Vagina (tissue), 2 donors: Measurements from ENCODE around the gene LRRC74B. TPM values are rescaled to one million over a fixed set of nuclear protein-coding genes. Genes with fewer than 3 reads are reported as not detected.
"Not testable (repeated sequence)": the region's sequence is repeated elsewhere in the genome, so short reads cannot be mapped to it uniquely, and the experiment has no call there.

ENCODE experiments used
- DNase-seq, 2 donors: peaks; one replicate each; pipeline ENCODE4 v3.0.0-alpha.2; 2017; ENCODE audit errors: extremely low spot score in 2 of 2
- H3K27ac ChIP-seq: fragments of 200-600 bp; sonication (generic); one replicate; pipeline ENCODE4 v1.5.1; 2019
- H3K27me3 ChIP-seq: fragments of 200-600 bp; sonication (generic); one replicate; pipeline ENCODE4 v1.5.1; 2019
- H3K36me3 ChIP-seq, 2 donors: fragments of 200-600 bp; sonication (generic); one replicate each; pipeline ENCODE4 v1.5.1; 2017 to 2019
- H3K4me1 ChIP-seq: fragments of 200-600 bp; sonication (generic); one replicate; pipeline ENCODE4 v1.5.1; 2019
- H3K4me3 ChIP-seq, 2 donors: fragments of 200-600 bp; sonication (generic); 1 replicate in 1 of 2; 2 replicates in 1 of 2; pipeline ENCODE4 v1.5.1; 2016 to 2019
- H3K9me3 ChIP-seq: fragments of 200-600 bp; sonication (generic); one replicate; pipeline ENCODE4 v1.5.1; 2019
- CTCF ChIP-seq, 3 experiments: fragments of 450-650 bp in 2 of 3; fragments of 200-600 bp in 1 of 3; sonication (generic) in 1 of 3; IDR thresholded peaks; one replicate each; pipeline ENCODE4 v1.5.1; 2017 to 2019; ENCODE audit warnings: antibody characterized with exemption in 3 of 3, mild to moderate bottlenecking in 2 of 3, moderate library complexity in 2 of 3
- POLR2A ChIP-seq, 2 donors: fragments of 450-650 bp; IDR thresholded peaks; one replicate each; pipeline ENCODE4 v1.6.1; 2017; ENCODE audit warnings: antibody characterized with exemption in 2 of 2, mild to moderate bottlenecking in 2 of 2, moderate library complexity in 2 of 2
- POLR2AphosphoS5 ChIP-seq, 2 donors: sonication (generic); formaldehyde crosslinking; IDR thresholded peaks; one replicate each; pipeline ENCODE4 v1.9.0; 2017; ENCODE audit warnings: antibody characterized with exemption in 2 of 2, mild to moderate bottlenecking in 2 of 2, low read depth in 1 of 2; ENCODE audit not compliant: insufficient read depth in 1 of 2
- intact Hi-C: fragments of 100-400 bp; cut with DNase I; formaldehyde crosslinking; loops from one replicate; pipeline ENCODE4 v1.15.1; 2023
- total RNA-seq: library from RNA; depleted of rRNA; stranded (reverse); fragments of >200 nt; gene quantifications from one replicate; pipeline ENCODE4 v1.2.3, GENCODE V29; 2016

LRRC74B gene
- total RNA-seq, 1 donor from 2014 or later = not detected

DNA sequence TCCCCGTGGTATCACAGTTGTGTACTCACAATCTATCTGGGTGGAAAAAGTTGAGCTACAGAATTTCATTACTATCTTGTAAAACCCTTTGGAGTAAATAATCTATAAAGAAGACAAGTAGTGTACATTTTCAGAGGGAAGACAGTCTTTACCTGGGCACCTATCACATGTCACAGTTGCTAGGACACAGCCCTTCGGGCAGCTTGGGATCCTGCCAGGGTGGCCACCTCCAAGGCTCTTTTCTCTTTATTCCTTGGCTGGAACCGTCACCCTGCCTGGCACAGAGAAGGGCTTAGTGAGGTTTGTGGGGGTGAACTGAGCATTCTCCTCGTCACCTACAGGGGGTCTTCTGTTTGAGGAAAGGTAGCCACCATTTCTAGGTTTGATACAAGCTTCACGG, 23.6 kb downstream of the LRRC74B start:
- Histone ChIP-seq H3K27me3 (no peaks in the 10 kb centered on the region), H3K36me3 (no peaks in the 10 kb centered on the region), H3K27ac (no peak overlapping the region), H3K4me1 (no peaks in the 10 kb centered on the region), H3K4me3 (no peak overlapping the region), H3K9me3 (no peaks in the 10 kb centered on the region)
- TF ChIP-seq POLR2AphosphoS5 (IDR thresholded peaks at IDR 0.05; ENCODE audit: insufficient read depth in 1 of 2, low read depth in 1 of 2) (no peak), CTCF (IDR thresholded peaks at IDR 0.05) (no peak), POLR2A (IDR thresholded peaks at IDR 0.05) (no peak)
- DNase-seq = no peak
- intact Hi-C loops = no loop called here

GRCh38 chr22:21070690-21071615, 25.2 kb downstream of the LRRC74B start:
- Histone ChIP-seq H3K36me3 (no peaks in the 10 kb centered on the region), H3K27ac (no peak overlapping the region), H3K4me1 (no peaks in the 10 kb centered on the region), H3K9me3 (no peaks in the 10 kb centered on the region), H3K4me3 (no peak overlapping the region), H3K27me3 (no peaks in the 10 kb centered on the region)
- intact Hi-C loops = no loop called here
- no peak for TF ChIP-seq POLR2AphosphoS5 (IDR thresholded peaks at IDR 0.05; ENCODE audit: insufficient read depth in 1 of 2, low read depth in 1 of 2)
- no peak for TF ChIP-seq POLR2A (IDR thresholded peaks at IDR 0.05)
- no peak for DNase-seq

- H3K4me1 ChIP-seq, H3K4me3 ChIP-seq, DNase-seq, H3K27me3 ChIP-seq, H3K27ac ChIP-seq, intact Hi-C loops, H3K36me3 ChIP-seq, H3K9me3 ChIP-seq: not testable (repeated sequence)
Observed at GRCh38 chr22:21071796-21072195, 26.1 kb downstream of the LRRC74B start.

GRCh38 chr22:21073023-21073422, 27.3 kb downstream of the LRRC74B start:
- Histone ChIP-seq H3K27me3 (no peaks in the 10 kb centered on the region), H3K27ac (no peak overlapping the region)

DNA sequence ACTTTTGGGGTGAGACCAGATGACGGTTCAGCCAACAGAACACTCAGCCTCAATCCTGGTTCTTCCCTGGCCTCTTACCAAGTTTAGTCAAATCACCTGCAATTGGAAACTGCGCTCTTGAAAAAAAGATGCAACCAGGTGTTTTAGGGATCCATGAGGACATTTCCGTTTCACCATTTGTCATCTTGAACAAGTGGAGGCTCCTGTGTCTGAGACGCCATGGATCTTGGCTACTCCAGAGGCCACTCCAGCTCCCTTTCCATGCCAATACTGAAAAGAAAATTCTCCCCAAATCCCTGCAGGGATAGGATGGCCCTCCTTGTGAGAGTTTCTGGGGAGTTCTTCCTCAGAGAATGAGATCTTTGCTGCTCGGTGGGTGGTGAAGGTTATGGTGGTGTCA, 27.7 kb downstream of the LRRC74B start:
- no peaks in the 10 kb centered on the region for H3K36me3 ChIP-seq
- TF ChIP-seq POLR2AphosphoS5 (IDR thresholded peaks at IDR 0.05; ENCODE audit: insufficient read depth in 1 of 2, low read depth in 1 of 2) (no peak), CTCF (IDR thresholded peaks at IDR 0.05) (no peak), POLR2A (IDR thresholded peaks at IDR 0.05) (no peak)
- H3K4me3 ChIP-seq = no peak overlapping the region
- no peaks in the 10 kb centered on the region for H3K9me3 ChIP-seq
- intact Hi-C loops = no loop called here
- no peak for DNase-seq
- no peaks in the 10 kb centered on the region for H3K27me3 ChIP-seq
- H3K27ac ChIP-seq = no peak overlapping the region
- no peaks in the 10 kb centered on the region for H3K4me1 ChIP-seq

More at GRCh38 chr22:21073023-21073422, 27.3 kb downstream of the LRRC74B start:
- no peak for DNase-seq
- no peaks in the 10 kb centered on the region for H3K36me3 ChIP-seq
- H3K4me3 ChIP-seq = no peak overlapping the region
- H3K9me3 ChIP-seq = no peaks in the 10 kb centered on the region
- intact Hi-C loops = no loop called here
- no peaks in the 10 kb centered on the region for H3K4me1 ChIP-seq
- TF ChIP-seq POLR2A (IDR thresholded peaks at IDR 0.05) = no peak
- no peak for TF ChIP-seq CTCF (IDR thresholded peaks at IDR 0.05)
- no peak for TF ChIP-seq POLR2AphosphoS5 (IDR thresholded peaks at IDR 0.05; ENCODE audit: insufficient read depth in 1 of 2, low read depth in 1 of 2)

DNA sequence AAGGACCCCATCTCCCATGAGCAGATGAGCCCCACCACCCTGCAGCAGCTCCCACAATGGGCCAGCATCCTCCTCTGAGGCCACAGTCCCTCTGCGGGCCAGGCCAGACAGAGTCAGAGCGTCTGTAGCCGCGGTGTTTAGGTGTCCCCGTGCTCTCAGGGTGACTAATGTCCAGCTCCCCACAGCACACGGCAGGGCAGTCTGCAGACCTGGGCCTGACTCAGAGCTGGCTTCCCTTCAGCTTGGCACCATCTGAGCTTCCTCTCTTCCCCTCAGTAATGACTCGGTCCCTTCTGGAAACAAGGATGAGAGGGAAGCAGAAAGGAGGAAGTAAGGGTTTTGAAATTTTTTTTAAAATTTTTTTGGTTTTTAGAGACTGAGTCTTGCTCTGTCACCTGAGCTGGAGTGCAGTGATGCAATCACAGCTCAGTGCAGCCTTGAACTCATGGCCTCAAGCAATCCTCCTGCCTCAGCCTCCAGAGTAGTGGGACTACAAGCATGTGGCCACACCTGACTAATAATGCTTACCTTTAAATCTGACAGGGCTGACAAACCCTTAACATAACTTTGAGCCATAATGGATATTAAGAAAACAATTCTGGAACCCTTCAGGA, 28.5 kb downstream of the LRRC74B start:
- Histone ChIP-seq H3K4me1 (no peaks in the 10 kb centered on the region), H3K9me3 (no peaks in the 10 kb centered on the region), H3K36me3 (no peaks in the 10 kb centered on the region), H3K4me3 (no peak overlapping the region), H3K27me3 (no peaks in the 10 kb centered on the region), H3K27ac (no peak overlapping the region)
- intact Hi-C loops = no loop called here
- TF ChIP-seq CTCF (IDR thresholded peaks at IDR 0.05) (no peak), POLR2AphosphoS5 (IDR thresholded peaks at IDR 0.05; ENCODE audit: insufficient read depth in 1 of 2, low read depth in 1 of 2) (no peak), POLR2A (IDR thresholded peaks at IDR 0.05) (no peak)
- no peak for DNase-seq
